GM12878 (cell line): ENCODE measurements around the gene NOL12.

Experiments
- CREM ChIP-seq: IDR thresholded peaks from 2 replicates; pipeline ENCODE4 v1.6.1; 2014; ENCODE audit warnings: antibody characterized with exemption, low read depth
- ELK1 ChIP-seq: IDR thresholded peaks from 2 replicates; pipeline ENCODE4 v1.6.1; 2012; ENCODE audit warnings: low read depth, low read length, improper control_type of control experiment
- RELA ChIP-seq: fragments of 450-650 bp; IDR thresholded peaks from 2 replicates; pipeline ENCODE4 v1.8.0; 2014; ENCODE audit warnings: borderline replicate concordance; ENCODE audit not compliant: partially characterized antibody
- REST ChIP-seq: IDR thresholded peaks from 2 replicates; pipeline ENCODE4 v1.6.1; 2012; ENCODE audit warnings: mild to moderate bottlenecking, low read depth, low read length
- TAF1 ChIP-seq: IDR thresholded peaks from 2 replicates; pipeline ENCODE4 v1.6.1; 2011; ENCODE audit warnings: mild to moderate bottlenecking, low read depth, low read length, borderline replicate concordance
- TCF3 ChIP-seq: IDR thresholded peaks from 2 replicates; pipeline ENCODE4 v1.6.1; 2012; ENCODE audit warnings: low read depth, mild to moderate bottlenecking, low read length, borderline replicate concordance; ENCODE audit not compliant: insufficient read depth
- ZBTB40 ChIP-seq: fragments of 450-650 bp; IDR thresholded peaks from 2 replicates; pipeline ENCODE4 v1.6.1; 2016; ENCODE audit warnings: mild to moderate bottlenecking, moderate library complexity, borderline replicate concordance
- ZNF274 ChIP-seq: IDR thresholded peaks from one replicate; pipeline ENCODE4 v1.8.0; 2011; ENCODE audit not compliant: insufficient read length, insufficient read depth
- TF ChIP-seq, protein P1 (sequence below), 3 experiments: IDR thresholded peaks in 2 of 3; conservative IDR thresholded peaks in 1 of 3; 2 replicates each; pipeline ENCODE4 v1.5.1; 2011; ENCODE audit warnings: low read depth in 3 of 3, low read length in 3 of 3, mild to moderate bottlenecking in 3 of 3, control low read depth in 2 of 3, moderate library complexity in 2 of 3, inconsistent platforms in 1 of 3, mixed read lengths in 1 of 3; ENCODE audit not compliant: control insufficient read depth in 2 of 3, insufficient read depth in 1 of 3; ENCODE audit errors: extremely low read depth in 1 of 3
- TF ChIP-seq, protein P2 (sequence below): fragments of 450-650 bp; IDR thresholded peaks from 2 replicates; pipeline ENCODE4 v1.6.1; 2017; ENCODE audit warnings: mild to moderate bottlenecking
- TF ChIP-seq, protein P3 (sequence below): IDR thresholded peaks from 2 replicates; pipeline ENCODE4 v1.6.1; 2011; ENCODE audit warnings: low read depth, low read length, improper control_type of control experiment, borderline replicate concordance

- no peak for TF ChIP-seq RELA
- no peak for TF ChIP-seq ZBTB40
- TF ChIP-seq, protein P1, sequence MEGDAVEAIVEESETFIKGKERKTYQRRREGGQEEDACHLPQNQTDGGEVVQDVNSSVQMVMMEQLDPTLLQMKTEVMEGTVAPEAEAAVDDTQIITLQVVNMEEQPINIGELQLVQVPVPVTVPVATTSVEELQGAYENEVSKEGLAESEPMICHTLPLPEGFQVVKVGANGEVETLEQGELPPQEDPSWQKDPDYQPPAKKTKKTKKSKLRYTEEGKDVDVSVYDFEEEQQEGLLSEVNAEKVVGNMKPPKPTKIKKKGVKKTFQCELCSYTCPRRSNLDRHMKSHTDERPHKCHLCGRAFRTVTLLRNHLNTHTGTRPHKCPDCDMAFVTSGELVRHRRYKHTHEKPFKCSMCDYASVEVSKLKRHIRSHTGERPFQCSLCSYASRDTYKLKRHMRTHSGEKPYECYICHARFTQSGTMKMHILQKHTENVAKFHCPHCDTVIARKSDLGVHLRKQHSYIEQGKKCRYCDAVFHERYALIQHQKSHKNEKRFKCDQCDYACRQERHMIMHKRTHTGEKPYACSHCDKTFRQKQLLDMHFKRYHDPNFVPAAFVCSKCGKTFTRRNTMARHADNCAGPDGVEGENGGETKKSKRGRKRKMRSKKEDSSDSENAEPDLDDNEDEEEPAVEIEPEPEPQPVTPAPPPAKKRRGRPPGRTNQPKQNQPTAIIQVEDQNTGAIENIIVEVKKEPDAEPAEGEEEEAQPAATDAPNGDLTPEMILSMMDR (IDR thresholded peaks at IDR 0.05 in 2 of 3, conservative IDR thresholded peaks at IDR 0.05 in 1 of 3; ENCODE audit: control insufficient read depth in 2 of 3, extremely low read depth in 1 of 3, insufficient read depth in 1 of 3, low read depth in 3 of 3, low read length in 3 of 3), result no peak
- no peak for TF ChIP-seq ZNF274
- no peak for TF ChIP-seq REST
- TF ChIP-seq TCF3, result no peak
- TF ChIP-seq, protein P2, sequence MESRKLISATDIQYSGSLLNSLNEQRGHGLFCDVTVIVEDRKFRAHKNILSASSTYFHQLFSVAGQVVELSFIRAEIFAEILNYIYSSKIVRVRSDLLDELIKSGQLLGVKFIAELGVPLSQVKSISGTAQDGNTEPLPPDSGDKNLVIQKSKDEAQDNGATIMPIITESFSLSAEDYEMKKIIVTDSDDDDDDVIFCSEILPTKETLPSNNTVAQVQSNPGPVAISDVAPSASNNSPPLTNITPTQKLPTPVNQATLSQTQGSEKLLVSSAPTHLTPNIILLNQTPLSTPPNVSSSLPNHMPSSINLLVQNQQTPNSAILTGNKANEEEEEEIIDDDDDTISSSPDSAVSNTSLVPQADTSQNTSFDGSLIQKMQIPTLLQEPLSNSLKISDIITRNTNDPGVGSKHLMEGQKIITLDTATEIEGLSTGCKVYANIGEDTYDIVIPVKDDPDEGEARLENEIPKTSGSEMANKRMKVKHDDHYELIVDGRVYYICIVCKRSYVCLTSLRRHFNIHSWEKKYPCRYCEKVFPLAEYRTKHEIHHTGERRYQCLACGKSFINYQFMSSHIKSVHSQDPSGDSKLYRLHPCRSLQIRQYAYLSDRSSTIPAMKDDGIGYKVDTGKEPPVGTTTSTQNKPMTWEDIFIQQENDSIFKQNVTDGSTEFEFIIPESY, result no peak
- TF ChIP-seq TAF1, result no peak
- no peak for TF ChIP-seq CREM
- TF ChIP-seq, protein P3, sequence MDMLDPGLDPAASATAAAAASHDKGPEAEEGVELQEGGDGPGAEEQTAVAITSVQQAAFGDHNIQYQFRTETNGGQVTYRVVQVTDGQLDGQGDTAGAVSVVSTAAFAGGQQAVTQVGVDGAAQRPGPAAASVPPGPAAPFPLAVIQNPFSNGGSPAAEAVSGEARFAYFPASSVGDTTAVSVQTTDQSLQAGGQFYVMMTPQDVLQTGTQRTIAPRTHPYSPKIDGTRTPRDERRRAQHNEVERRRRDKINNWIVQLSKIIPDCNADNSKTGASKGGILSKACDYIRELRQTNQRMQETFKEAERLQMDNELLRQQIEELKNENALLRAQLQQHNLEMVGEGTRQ, result no peak
- TF ChIP-seq ELK1, result no peak
Measured at GRCh38 chr22:37704645-37705044, 18.5 kb downstream of the NOL12 start.
